Measurements from ENCODE around the gene DOK7.
"Not testable (repeated sequence)": the region's sequence is repeated elsewhere in the genome, so short reads cannot be mapped to it uniquely, and the experiment has no call there.

GRCh38 chr4:3511601-3512000, 48.5 kb downstream of the DOK7 start:
- not testable (repeated sequence) for TF ChIP-seq CTCF (conservative IDR thresholded peaks at IDR 0.05); EZH2 (IDR thresholded peaks at IDR 0.05; ENCODE audit: low read depth)

Data from PC-9 (cell line).